AG10803 (cell line): ENCODE measurements around the gene TMEM267.

ENCODE experiments used
- DNase-seq: peaks from one replicate; pipeline ENCODE4 v3.0.0; 2010; ENCODE audit warnings: low read depth
- H3K4me3 ChIP-seq: 2 replicates; pipeline ENCODE4 v1.5.1; 2011; ENCODE audit warnings: mild to moderate bottlenecking, low read length, control low read depth
- CTCF ChIP-seq: conservative IDR thresholded peaks from 2 replicates; pipeline ENCODE4 v1.5.1; 2011; ENCODE audit warnings: mild to moderate bottlenecking, low read length, control low read depth, inconsistent platforms

Gene TMEM267

GRCh38 chr5:43416803-43417394 lies 66.8 kb downstream of the TMEM267 start:
- no peak for DNase-seq
- H3K4me3 ChIP-seq = no peak overlapping the region
- no peak for TF ChIP-seq CTCF

- H3K4me3 ChIP-seq = no peak overlapping the region
- no peak for DNase-seq
- TF ChIP-seq CTCF = no peak
These were observed 67.5 kb downstream of the TMEM267 start for GRCh38 chr5:43415935-43416802.

DNA sequence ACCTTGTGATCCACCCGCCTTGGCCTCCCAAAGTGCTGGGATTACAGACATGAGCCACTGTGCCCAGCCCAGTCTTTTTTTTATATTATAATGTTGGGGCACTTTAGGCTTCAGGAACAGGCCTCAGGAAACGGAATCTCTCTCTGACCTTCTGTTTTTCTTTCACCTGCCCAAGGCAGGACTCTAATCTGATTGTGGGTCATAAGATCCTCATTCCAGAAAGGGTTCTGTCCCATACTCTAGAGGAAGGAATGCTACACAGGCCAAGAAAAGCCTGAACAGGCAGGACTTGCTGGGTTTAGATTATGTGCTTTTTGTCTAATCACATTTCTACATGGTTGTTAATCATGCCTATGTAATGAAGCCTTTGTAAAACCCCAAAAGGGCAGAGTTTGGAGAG lies 69.7 kb downstream of the TMEM267 start:
- H3K4me3 ChIP-seq = no peak overlapping the region

GRCh38 chr5:43412644-43413043 lies 71.0 kb downstream of the TMEM267 start:
- TF ChIP-seq CTCF = no peak

More for the DNA sequence above, 69.7 kb downstream of the TMEM267 start:
- DNase-seq = no peak
- no peak for TF ChIP-seq CTCF

GRCh38 chr5:43412156-43412555 lies 71.5 kb downstream of the TMEM267 start, which contains the start of gene CCL28:
Gene CCL28 (minus strand): TSS chr5:43412391. CDS start chr5:43412316, 75 bp downstream.
- no peak within 1 kb of the TSS for H3K4me3 ChIP-seq
- no peak for DNase-seq
- no peak for TF ChIP-seq CTCF

More at GRCh38 chr5:43412644-43413043, 71.0 kb downstream of the TMEM267 start:
- H3K4me3 ChIP-seq = no peak overlapping the region
- DNase-seq = no peak

DNA sequence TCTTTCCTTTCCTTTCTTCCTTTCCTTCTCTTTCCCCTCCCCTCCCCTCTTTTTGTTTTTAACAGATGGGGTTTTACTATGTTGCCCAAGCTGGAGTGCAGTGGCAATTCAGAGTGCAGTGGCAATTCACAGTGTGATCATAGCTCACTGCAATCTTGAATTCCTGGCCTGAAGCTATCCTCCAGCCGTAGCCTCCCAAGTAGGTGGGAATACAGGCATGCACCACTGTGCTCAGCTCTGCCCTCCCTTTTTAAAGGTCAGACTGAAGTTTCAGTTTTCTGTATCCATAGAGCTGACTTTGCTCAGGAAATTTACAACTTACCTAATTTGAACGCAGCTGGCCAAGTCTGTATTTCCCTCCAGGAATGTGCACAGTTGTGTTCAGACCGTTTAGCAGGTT lies 72.2 kb downstream of the TMEM267 start:
- H3K4me3 ChIP-seq = no peak overlapping the region
- no peak for TF ChIP-seq CTCF
- no peak for DNase-seq

GRCh38 chr5:43410414-43410813 lies 73.3 kb downstream of the TMEM267 start:
- DNase-seq = no peak
- H3K4me3 ChIP-seq = no peak overlapping the region
- TF ChIP-seq CTCF = no peak
